K562 (cell line): Measurements from ENCODE around the gene HOXB7. TPM values are rescaled to one million over a fixed set of nuclear protein-coding genes. Genes with fewer than 3 reads are reported as not detected.

Experiments
- ESRRA ChIP-seq: fragments of 450-650 bp; IDR thresholded peaks from 2 replicates; pipeline ENCODE4 v1.6.1; 2014; ENCODE audit warnings: low read depth, mild to moderate bottlenecking, moderate library complexity, borderline replicate concordance
- ZKSCAN3 ChIP-seq: fragments of 250-450 bp; sonication (Bioruptor Pico); IDR thresholded peaks from 2 replicates; pipeline ENCODE4 v1.4.0; 2020
- polyA plus RNA-seq, 8 experiments: library from polyadenylated mRNA; depleted of rRNA in 4 of 8; stranded (reverse) in 5 of 8; unstranded in 3 of 8; fragments of >200 nt; fragmentation: Nextera tagmentation in 2 of 8; fragmentation: Illumina TruSeq in 1 of 8; extraction: Ambion mirVana in 2 of 8; extraction: Trizol in 1 of 8; gene quantifications; 2 replicates each; pipeline versions ENCODE4 v1.2.1 to v1.2.3, GENCODE V29; 2011 to 2014; ENCODE audit warnings: inconsistent platforms in 1 of 8, missing spikeins in 1 of 8
- total RNA-seq, 7 experiments: library from RNA; depleted of rRNA in 6 of 7; stranded (reverse); fragments of >200 nt in 6 of 7; fragmentation: Illumina TruSeq in 2 of 7; extraction: Trizol in 2 of 7; gene quantifications; 2 replicates each; pipeline versions ENCODE4 v1.2.1 to v1.2.3, GENCODE V29; 2011 to 2021; ENCODE audit warnings: low replicate concordance in 1 of 7
- TF ChIP-seq, protein P1 (sequence below): sonication (generic); formaldehyde crosslinking; IDR thresholded peaks from 2 replicates; pipeline ENCODE4 v1.8.0; 2023; ENCODE audit warnings: mild to moderate bottlenecking, missing genetic modification reagents
- TF ChIP-seq, protein P2 (sequence below): fragments of 450-650 bp; IDR thresholded peaks from 2 replicates; pipeline ENCODE4 v1.6.1; 2014; ENCODE audit warnings: low read depth, mild to moderate bottlenecking, moderate library complexity, borderline replicate concordance

HOXB7 gene
- total and polyA plus RNA-seq, 9 of the 15 experiments (the other 6 are each of a cell fraction or from before 2014, with no cell fraction given) = 5.5 to 16.7 (median 8.3) TPM

DNA sequence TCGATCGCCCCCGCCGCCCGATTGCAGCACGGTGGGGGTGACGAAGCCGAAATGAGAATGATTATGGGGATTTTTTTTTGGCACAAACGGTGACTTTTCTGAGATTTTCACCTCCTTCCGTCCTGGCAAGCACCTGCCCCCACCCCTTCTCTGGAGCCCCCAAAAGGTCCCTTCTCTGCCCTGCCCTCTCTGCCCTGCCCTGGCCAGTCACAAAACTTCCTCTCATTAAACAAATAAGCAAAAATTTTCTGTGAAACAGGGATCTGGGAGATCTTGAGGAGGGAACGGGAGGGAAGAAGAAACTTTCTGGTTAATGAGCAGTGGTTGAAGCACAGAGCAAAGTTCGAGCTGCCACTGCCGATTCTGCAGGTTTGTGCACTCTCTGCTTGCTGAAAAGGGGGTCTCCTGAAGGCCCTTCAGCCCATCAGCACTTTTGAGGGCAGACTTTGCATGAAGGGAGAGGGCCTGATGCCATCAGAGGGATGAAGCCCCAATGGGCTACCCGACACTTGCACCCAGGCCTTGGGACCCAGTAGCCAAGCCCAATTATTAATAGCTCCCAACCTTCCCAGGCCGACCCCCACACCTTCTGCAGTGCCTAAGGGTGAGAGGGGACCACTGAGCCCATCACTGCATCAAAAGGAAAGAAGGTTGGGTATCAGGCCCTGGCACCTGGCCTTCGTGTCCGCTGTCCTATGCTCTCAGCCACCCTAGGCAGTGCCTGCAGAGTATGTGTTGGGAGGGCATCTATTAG lies 5.3 kb upstream of the HOXB7 start (continued):
- TF ChIP-seq, protein P1, sequence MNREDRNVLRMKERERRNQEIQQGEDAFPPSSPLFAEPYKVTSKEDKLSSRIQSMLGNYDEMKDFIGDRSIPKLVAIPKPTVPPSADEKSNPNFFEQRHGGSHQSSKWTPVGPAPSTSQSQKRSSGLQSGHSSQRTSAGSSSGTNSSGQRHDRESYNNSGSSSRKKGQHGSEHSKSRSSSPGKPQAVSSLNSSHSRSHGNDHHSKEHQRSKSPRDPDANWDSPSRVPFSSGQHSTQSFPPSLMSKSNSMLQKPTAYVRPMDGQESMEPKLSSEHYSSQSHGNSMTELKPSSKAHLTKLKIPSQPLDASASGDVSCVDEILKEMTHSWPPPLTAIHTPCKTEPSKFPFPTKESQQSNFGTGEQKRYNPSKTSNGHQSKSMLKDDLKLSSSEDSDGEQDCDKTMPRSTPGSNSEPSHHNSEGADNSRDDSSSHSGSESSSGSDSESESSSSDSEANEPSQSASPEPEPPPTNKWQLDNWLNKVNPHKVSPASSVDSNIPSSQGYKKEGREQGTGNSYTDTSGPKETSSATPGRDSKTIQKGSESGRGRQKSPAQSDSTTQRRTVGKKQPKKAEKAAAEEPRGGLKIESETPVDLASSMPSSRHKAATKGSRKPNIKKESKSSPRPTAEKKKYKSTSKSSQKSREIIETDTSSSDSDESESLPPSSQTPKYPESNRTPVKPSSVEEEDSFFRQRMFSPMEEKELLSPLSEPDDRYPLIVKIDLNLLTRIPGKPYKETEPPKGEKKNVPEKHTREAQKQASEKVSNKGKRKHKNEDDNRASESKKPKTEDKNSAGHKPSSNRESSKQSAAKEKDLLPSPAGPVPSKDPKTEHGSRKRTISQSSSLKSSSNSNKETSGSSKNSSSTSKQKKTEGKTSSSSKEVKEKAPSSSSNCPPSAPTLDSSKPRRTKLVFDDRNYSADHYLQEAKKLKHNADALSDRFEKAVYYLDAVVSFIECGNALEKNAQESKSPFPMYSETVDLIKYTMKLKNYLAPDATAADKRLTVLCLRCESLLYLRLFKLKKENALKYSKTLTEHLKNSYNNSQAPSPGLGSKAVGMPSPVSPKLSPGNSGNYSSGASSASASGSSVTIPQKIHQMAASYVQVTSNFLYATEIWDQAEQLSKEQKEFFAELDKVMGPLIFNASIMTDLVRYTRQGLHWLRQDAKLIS (CRISPR knock-in tag) = no peak
- no peak for TF ChIP-seq ZKSCAN3 (CRISPR knock-in tag)
- no peak for TF ChIP-seq ESRRA
- TF ChIP-seq, protein P2, sequence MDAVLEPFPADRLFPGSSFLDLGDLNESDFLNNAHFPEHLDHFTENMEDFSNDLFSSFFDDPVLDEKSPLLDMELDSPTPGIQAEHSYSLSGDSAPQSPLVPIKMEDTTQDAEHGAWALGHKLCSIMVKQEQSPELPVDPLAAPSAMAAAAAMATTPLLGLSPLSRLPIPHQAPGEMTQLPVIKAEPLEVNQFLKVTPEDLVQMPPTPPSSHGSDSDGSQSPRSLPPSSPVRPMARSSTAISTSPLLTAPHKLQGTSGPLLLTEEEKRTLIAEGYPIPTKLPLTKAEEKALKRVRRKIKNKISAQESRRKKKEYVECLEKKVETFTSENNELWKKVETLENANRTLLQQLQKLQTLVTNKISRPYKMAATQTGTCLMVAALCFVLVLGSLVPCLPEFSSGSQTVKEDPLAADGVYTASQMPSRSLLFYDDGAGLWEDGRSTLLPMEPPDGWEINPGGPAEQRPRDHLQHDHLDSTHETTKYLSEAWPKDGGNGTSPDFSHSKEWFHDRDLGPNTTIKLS = no peak
